HG03565 (cell line): ENCODE results near the gene BAD.
"Not testable (repeated sequence)": the region's sequence is repeated elsewhere in the genome, so short reads cannot be mapped to it uniquely, and the experiment has no call there.

Experiments used
- ATAC-seq: cut with Tn5 transposase; IDR thresholded peaks from one replicate; pipeline ENCODE4 v1.9.1; 2021; ENCODE audit warnings: mild to moderate bottlenecking, moderate library complexity; ENCODE audit not compliant: unreplicated experiment

Gene BAD

DNA sequence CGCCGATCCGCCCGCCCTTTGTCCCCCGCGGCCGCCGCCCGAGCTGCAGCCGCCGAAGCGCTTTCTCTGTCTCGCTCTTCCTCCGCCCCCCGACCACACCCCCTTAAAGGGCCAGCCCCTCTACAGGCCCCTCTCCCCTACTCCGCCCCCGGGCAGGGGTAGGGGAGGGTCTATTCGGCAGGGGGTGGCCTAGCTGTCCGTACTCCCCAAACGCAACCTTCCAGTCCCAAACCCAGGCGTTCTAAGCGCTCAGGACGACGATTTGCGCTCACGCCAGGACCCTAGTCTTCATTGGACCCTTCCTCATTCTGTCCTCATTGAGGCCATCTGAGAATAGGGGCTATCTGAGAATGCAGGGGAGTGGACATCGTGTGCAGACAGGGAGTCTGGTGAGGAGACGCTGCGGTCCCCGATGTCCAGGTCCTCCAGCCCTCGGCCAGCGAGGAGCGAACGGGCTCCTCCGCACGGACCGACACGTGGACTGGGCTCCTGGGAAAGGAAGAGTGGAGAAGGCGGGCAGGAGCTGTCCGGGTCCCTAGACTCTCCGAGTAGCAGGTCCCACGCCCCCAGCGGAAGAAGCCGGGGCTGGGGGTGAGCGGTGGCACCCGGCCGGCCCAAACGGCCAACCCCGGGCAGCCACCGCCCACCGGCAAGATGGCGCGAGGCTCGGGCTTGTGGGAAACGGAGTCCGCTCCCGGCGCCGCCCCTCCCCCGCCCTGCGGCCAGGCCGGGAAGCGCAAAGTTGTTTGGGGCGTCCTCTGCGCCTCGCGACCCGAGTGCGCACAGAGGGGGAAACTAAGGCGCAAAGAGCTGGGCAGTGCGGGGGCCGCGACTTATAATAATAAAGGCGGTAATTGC lies 37.4 kb downstream of the BAD start, which contains the start of gene PPP1R14B:
TSS of gene PPP1R14B (minus strand) at position 73 of the 858 bp plus-strand sequence. CDS start 270 bp downstream, outside the sequence.
- ATAC-seq, result no peak

DNA sequence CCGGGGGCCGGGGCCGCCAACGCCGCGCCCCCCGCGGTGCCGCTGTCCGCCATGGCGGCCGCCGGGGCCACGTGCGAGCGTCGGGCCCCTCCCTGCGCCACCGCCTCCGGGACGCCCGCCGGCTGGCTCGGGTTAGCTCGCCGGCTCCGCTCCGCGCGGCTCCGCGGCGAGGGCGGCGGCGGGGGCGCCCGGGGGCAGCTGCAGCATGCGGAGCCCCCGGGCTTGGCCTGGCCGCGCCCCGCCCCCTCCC lies 37.9 kb downstream of the BAD start:
- ATAC-seq, result not testable (repeated sequence)

DNA sequence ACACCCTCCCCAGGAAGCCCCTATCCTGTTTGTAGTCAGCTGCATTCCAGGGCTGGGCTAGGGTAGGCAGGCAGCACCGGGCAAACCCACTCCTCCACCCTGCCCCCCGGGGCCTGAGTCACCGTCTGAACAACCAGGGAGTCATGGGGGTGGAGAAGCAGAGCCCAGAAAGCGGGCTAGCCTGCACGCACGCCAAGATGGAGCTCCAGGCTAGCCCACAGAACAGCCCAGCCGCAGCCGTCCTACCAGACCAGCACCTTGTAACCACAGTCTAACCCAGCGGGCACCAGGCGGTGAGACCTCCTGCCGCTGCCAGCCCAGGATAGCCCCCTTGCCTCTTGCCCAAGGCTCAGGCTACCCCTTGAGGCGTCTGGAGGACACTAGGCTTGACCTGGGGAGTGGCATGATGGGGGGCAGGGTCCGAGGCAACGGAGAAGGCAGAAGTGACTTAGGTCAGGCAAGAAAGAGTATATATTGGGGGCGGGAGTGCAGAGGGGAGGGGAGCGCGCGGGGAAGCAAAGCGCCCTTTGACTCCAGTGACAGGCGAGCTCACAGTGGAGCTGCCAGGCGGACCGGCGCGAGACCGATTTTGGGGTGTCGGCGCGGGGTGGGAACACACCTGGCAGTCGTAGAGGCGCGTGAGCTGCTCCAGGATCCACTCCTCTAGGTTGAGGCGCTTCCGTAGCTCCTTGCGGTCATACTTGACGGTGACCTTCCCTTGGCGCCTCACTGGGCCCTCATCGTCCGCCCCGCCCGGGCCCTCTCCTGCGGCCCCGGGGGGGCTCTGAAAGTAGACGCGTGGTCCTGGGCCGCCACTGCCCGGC lies 38.5 kb downstream of the BAD start:
- ATAC-seq, result no peak

DNA sequence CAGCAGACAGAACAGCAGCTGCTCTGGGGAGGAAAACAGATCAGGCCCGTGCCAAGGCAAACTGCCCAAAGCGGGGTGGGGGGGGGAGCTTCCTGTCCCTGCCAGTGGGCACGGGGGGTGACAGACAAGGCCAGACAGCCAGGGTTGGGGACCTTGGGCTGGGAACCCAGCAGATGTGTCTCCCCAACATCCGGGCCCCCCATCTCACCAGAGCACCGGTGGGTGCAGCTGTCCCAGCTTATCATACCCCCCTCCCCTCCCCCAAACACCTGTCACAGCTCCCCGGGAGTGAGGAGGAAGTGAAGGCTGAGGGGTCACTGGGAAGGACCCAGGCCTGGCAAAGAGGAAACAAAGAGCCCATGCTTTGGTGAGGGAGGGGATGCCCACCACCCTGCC lies 39.1 kb downstream of the BAD start:
- ATAC-seq, result no peak

DNA sequence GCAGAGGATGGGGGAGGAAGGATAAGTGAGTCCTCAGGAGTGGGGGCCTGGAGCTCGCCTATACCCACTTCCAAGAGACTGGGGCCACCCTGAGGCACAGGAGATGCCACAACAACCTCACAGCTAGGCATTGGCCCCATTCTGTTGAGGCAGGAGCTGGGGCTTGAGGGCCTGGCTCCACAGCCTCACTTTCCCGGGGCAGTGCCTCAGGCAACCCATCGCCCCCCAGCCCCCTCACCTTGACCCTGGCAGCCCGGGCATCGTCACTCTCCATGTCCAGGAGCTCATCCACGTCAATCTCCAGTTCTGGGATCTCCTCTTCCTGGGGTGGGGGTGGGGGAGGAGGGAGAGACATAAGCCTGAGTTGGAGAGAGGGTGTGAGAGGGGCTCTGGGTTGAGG lies 39.5 kb downstream of the BAD start:
- ATAC-seq, result no peak

DNA sequence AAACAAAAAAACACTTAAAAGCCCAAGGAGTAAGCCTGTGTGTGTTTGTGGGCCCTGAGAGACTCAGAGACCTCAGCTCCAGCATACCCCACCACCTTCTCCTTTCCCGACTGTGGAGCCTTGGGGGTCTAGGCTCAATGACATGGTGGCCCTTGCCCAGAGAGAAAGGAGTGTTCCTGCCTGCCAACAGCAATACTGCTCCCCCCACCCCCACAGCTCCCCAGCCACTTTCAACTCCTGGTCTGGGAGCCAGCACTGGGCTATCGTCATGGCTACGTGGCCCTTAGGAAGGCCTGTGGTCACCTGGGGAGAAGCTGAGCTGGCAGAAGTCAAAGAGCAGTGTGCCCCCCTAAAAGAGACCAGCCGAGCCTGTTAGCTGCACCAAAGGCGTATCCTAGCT lies 40.4 kb downstream of the BAD start:
- ATAC-seq, result no peak

DNA sequence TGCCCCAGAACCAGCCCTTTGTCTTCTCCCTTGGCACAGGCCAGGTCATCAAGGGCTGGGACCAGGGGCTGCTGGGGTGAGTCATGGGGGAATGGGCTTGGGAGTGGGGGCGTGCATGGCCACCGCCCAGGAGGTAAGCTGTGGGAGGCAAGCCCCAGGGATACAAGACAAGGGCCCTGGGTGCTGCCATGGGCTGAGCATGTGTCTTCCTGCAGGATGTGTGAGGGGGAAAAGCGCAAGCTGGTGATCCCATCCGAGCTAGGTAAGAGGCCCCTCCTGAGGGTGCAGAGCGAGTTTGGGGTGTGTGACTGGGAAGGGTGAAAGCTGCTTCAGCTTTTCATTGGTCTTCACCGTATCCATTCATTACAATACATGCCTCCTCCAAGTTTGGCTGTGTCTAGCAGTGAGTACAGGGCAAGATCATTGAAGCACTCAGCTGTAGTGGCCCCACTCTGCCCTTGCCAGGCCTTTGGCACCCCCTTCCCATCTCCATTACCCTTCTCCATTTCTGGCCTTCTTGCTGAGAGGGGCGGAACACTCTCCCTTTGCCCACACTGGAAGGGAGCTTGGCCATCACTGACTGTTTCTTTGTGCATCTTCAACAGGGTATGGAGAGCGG lies 41.1 kb downstream of the BAD start:
- ATAC-seq, result no peak

DNA sequence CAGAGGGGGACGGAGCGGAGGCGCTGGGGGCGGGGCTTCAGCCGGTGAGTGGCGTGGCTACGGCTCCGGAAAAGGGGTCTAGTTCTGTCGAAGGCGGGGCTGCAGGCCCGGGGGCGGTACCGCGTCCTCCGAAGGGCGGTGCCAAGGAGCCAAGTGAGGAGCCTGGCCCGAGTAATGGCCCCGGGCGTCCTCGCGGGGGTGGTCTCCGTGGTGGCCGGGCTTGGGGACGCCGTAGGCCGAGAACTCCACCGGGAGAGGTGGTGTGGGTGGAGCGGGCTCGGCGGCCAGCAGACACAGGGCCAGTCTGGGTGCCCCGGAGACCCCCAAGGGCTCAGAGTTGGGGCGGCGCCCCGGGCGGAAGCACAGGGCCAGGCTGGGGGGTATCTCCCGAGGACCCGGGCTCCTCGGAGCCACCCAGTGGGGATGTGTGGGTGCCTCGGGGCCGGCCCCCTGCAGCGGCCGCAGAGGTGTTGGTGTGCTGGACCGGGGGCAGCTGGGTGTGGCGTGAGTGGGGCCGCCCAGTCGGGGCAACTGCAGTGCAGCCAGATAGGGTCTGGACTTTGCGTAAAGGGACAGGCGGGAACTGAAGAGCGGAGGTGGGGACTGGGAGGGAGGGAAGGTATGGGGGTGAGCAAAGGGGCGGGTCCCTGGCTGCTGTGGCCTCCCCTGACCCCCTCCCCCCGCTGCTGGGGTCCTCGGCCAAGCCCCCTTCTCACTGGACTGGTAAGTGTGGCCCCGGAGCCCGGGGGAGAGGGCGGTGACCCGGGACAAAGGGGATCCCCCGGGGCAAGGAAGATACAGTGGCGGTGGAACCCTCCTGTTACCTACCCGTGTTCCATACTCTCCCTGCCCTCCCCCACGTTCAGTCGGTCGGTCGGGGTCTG lies 42.7 kb downstream of the BAD start:
- ATAC-seq, result peak; percentile 0

DNA sequence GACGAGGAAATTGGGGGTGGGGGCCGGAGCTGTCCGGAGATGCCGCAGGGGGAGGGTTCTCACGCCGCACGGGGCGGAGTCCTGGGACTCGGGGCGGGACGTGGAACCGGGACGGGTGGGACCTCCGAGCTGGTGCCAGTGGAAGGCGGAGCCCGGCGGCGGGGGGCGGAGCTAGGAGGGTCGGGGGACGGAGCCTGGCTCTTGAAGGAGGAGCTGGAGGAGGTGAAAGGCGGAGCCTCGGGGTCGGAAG lies 43.3 kb downstream of the BAD start:
- ATAC-seq, result peak; percentile 53

DNA sequence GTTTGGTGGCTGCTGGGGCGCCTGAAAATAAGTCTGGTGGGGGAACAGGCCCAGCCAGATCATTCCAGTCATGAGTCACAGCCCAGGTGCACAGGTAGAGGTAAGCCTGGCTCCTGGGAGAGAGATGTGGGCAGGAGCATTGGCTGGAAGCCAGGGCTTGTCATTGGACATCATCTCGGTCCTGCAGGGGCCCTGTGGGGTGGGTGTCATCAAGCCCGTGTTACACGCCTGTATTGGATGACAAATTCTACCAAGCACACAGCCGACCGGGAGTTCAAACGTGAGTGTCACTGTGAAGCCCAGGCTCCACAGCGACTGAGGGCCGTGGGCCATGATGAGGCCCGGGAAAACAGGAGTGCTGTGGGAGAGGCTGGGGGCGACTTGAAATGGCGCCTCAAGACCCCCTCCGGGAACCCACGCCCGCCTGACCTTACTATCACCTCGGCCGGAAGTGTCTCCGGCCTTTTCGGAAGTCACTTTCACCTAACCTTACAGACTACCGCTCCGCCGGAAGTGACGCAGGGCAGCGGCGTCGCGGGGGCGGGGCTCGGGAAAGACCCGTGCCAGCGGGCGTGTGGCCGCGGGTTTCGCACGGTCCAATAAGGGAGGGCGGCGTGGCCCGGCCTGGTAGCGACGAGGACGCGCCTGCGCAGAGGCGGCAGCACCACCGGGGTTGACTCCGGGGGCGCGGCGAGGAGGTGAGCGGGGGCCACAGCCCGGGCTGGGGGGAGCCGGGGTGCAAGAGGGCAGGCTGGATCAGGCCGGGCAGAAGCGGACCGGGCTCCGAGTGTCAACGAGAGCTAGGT lies 43.8 kb downstream of the BAD start, which contains the start of gene FKBP2:
TSS of gene FKBP2 (plus strand) at position 661 of the 806 bp plus-strand sequence. CDS start 1,293 bp downstream, outside the sequence.
- ATAC-seq, result peak; percentile 45

DNA sequence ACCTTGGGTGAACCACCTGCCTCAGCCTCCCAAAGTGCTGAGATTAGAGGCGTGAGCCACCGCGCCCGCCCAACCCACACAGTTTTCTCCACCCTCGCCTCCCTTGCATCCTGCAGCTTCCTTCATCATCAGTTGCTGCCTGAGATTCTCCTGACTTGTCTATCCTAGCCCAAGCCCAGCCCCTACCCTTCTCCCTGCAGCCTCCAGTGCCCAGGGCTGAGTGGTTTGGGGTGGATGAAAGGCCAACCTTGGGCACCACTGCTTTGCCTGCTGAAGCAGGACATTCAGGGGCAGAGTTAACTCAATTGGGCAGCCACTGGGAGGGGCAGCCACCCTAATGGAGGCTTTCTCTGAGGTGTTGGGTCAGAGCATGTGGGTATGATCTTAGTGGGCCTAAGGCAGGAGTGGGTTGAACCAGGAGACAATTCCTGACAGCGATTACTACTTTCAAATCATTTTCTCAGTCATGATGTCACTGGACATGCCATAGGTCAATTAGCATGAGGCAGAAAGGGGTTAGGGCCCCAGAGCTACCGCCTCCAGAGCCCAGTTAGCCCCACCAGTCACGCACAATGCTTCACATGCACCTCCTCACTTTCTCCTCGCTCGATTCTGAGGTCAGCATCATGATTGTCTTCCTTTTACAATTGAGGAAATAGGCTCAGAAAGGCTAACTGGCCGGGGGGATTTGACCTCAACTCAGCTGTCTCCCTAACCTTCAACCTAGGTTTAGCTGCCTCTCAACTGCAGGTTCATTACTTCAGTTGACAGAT lies 44.6 kb downstream of the BAD start:
- no peak for ATAC-seq

DNA sequence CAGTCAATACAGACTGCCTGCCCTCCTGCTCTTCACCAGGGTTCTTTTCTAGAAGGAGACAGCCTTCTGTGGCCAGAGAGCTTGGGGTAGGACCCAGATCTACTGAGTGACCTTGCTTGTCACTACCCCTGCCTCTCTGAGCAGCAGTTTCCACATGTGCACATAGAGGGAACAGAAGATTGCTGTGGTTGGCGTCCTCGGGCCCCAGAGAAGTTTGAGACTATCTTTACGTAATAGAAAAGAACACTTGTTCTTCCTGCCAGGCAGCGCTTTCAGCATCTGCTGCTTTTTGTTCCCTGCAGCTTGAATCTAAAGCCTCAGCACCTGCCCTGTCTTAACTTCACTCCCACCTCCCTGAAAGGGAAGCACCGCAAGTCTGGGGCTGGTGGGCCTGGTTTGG lies 45.5 kb downstream of the BAD start:
- ATAC-seq, result no peak

DNA sequence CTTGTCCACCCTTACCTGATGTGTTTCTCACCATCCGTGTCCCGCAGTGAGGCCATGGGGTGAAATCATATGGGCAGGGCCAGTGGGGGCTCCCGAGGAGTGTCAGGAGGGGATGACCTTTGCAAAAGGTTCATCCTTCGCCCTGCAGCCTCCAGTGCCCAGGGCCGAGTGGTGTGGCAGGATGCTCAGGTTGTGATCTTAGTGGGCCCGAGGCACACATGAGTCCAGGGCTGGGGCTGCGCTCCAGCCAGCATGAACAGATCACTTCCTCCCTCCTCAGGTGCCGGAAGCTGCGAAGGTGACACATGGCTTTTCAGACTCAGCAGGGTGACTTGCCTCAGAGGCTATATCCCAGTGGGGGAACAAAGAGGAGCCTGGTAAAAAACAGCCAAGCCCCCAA lies 46.4 kb downstream of the BAD start:
- ATAC-seq, result no peak

DNA sequence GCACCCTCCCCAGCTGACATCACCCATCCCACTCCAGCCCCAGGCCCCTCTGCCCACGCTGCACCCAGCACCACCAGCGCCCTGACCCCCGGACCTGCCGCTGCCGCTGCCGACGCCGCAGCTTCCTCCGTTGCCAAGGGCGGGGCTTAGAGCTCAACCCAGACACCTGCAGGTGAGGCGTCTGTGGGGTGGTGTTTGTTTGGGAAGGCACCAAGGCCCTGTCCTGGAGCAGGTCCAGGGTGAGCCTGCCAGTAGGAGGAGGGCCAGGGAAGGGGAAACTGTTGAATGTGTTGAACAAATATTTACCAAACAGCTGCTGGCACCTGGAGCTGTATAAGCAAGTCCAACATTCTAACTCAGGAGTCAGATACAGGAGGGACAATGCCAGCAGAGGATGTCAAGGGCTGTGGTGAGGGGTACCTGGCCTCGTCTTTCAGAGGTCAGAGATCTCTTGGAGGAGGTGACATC lies 46.9 kb downstream of the BAD start:
- ATAC-seq, result no peak

DNA sequence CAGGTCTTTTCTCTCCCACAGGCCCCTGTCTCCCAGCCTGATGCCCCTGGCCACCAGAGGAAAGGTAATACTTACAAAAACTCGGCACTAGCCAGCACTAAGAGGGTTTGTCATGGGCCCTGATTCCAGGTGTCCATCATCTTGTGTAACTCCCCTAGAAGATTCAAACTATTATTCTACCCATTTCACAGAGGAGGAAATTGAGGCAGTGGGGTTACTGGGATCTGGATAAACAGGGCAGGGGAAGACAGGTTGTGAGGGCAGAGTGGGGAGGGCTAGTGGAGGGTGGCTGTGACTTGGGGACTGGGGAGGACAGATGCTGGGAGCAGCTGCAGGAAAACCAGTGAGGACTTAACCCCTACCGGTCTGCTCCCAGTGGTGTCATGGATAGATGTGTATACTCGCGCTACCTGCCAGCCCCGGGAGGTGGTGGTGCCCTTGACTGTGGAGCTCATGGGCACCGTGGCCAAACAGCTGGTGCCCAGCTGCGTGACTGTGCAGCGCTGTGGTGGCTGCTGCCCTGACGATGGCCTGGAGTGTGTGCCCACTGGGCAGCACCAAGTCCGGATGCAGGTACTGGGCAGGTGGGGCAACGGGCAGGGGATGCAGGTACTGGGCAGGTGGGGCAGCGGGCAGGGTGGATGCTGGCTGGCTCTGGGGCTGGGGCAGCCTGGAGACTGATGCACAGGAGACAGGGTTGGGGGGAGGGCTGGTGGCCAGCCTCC lies 48.9 kb downstream of the BAD start:
- no peak for ATAC-seq

DNA sequence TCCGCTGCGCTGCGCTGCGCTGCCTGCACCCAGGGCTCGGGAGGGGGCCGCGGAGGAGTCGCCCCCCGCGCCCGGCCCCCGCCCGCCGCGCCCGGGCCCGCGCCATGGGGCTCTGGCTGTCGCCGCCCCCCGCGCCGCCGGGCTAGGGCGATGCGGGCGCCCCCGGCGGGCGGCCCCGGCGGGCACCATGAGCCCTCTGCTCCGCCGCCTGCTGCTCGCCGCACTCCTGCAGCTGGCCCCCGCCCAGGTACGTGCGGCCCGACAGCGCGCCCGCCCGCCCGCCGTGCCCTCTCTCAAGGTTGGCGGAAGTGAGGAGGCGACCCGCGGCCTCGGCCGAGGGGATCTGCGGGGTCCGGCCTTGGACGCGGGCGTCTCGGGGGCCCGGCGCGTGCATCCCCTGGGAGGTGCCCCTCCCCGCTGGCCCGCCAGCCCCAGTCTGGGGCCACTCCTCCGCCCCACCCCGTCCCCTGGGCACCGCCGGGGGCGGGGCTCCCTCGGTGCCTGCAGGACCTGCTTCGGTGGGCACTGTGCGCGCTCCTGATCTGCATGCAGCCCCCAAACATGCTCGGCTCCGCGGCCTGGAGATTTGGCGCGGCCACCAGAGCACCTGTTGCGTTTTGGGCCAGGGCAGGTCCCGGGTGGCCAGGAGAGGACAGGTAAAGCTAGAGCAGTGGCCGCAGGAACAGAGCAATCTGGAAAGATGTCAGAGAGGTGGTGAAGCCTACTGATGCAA lies 49.7 kb downstream of the BAD start:
- ATAC-seq, result no peak

DNA sequence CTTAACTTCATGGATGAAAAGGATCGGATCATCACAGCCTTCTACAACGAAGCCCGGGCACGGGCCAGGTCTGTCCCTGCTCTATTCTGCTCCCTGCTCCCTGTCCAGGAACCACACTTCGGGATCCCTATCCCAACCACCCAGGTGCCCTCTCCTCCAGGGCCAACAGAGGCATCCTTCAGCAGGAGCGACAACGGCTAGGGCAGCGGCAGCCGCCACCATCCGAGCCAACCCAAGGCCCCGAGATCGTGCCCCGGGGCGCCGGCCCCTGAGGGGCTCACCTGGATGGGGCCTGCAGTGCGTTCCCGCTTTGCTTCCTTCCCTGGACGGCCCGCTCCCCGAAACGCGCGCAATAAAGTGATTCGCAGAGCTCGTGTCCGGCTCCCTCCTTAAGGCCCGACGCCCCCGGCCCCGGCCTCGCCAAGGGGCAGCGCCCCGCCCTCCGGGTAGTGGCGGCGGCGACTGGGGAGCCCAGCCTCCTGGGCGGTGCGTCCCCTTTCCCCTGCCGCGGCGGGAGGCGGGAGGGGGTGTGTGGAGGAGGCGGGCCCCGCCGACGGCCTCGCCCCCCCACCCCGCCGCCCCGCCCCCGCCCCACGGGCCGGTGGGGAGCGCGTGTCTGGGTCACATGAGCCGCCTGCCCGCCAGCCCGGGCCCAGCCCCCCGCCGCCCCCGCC lies 50.4 kb downstream of the BAD start, which contains the start of gene VEGFB:
TSS of gene VEGFB (plus strand) at position 672 of the 674 bp plus-strand sequence. CDS start 250 bp downstream, outside the sequence.
- no peak for ATAC-seq
